Stimulated activated naive CD8-positive, alpha-beta T cell treated with anti-CD3 and anti-CD28 coated beads, Interleukin-15, Interleukin-2, amounts not matched to agents 100 U/mL and 50 U/mL, for 24 hours (primary cell): ENCODE data around the gene GMCL2.
"Not testable (repeated sequence)": the region's sequence is repeated elsewhere in the genome, so short reads cannot be mapped to it uniquely, and the experiment has no call there.

Source experiments
- ATAC-seq: fragments of 150-1000 bp; cut with Tn5 transposase; one replicate; pipeline ENCODE4 v1.10.0; 2021
- DNase-seq: peaks from one replicate; pipeline ENCODE4 v3.0.0; 2021

Gene GMCL2, protein sequence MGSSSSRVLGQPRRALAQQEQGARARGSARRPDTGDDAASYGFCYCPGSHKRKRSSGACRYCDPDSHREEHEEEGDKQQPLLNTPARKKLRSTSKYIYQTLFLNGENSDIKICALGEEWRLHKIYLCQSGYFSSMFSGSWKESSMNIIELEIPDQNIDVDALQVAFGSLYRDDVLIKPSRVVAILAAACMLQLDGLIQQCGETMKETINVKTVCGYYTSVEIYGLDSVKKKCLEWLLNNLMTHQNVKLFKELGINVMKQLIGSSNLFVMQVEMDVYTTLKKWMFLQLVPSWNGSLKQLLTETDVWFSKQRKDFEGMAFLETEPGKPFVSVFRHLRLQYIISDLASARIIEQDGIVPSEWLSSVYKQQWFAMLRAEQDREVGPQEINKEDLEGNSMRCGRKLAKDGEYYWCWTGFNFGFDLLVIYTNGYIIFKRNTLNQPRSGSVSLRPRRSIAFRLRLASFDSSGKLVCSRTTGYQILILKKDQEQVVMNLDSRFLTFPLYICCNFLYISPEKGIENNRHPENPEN

DNA sequence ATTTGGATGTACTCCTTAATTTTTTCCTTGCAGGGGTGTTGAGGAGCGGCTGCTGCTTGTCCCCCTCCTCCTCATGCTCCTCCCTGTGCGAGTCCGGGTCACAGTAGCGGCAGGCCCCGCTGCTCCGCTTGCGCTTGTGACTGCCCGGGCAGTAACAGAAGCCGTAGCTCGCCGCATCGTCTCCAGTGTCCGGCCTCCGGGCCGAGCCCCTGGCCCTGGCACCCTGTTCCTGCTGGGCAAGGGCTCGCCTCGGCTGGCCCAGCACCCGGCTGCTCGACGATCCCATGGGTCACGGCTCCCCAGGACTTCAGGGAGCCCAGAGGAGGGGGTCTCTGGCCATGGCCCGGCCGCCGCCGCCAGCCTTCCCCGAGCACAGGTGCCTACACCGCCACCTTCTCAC lies at the start of gene GMCL2:
GMCL2 (minus strand) TSS at position 358 of the 400 bp plus-strand sequence; CDS start at position 286, 72 bp downstream.
- no peak for ATAC-seq
- no peak for DNase-seq

GRCh38 chr5:178236679-178237078 lies 49.5 kb upstream of the GMCL2 start:
- no peak for ATAC-seq
- DNase-seq: no peak

GRCh38 chr5:178236126-178236525 lies 49.0 kb upstream of the GMCL2 start:
- DNase-seq (no peak), ATAC-seq (no peak)

GRCh38 chr5:178235588-178235974 lies 48.4 kb upstream of the GMCL2 start:
- ATAC-seq: no peak

DNA sequence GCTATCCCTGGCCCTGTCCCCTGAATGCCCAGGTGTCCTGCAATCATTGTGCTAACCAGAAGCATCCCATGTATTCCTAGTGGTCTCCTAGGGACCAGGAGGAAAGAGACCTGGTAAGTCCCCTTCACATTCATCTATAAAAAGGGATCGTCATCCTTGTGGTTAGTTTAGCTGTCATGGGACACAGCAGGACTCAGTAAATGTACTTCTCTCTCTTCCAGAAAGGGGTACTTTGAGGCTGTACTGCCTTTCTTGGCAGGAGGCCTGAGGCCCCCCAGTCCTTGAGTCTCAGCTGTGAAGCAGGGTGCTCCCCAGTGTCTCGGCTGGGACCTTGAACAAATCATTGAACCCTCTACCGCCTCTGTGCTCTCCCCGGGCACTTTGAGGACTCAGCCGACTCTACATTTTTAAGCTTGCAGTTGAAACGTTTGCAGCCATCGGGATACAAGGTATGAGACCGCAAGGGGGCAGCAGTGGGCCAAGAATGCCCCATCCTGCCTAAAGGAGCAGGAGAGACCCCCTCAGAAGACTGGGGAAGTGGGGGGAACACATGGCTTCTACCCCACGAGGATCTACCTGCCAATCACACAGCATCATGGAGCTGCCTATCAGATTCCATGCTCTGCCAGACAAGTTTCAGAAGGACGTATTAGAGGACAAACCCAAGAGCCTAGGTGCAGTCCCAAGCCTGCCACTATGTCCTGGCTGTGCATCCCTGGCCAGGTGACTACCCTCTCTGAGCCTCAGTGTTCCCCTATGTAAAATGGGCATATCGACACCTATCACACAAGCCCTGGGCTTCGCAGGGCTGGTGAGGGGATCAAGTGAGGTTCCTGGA lies 47.8 kb upstream of the GMCL2 start:
- DNase-seq: peak; percentile 91
- peak; percentile 26 for ATAC-seq

More at GRCh38 chr5:178235588-178235974, 48.4 kb upstream of the GMCL2 start:
- DNase-seq: no peak

DNA sequence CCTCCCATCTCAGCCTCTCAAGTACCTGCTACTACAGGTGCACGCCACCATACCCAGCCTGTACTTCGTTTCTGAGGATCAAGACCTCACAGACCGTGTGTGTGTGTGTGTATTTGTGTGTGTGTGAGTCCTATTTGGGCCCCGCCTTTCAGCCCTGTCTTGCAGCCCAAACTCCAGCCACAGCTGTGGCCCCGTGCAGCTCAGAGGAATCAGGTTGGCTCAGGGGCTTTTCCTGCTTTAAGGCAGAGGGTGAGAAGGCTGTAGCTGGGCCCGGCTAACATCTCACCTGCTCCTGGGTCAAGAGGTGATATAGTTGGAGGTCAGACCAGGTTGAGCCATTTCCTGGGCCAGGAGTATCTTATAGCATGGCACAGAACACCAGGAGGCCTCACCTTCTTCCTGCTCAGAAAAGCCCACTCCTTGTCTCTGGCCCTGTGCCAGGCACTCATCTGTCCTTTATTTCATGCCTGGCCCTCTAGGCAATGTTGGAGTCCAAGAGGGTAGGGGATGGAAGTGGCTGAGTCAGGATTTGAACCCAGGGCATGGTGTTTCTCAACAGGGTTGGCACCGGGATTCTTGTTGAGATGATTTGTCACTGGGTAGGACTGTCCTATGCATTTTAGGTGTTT lies 47.1 kb upstream of the GMCL2 start:
- no peak for DNase-seq
- no peak for ATAC-seq

DNA sequence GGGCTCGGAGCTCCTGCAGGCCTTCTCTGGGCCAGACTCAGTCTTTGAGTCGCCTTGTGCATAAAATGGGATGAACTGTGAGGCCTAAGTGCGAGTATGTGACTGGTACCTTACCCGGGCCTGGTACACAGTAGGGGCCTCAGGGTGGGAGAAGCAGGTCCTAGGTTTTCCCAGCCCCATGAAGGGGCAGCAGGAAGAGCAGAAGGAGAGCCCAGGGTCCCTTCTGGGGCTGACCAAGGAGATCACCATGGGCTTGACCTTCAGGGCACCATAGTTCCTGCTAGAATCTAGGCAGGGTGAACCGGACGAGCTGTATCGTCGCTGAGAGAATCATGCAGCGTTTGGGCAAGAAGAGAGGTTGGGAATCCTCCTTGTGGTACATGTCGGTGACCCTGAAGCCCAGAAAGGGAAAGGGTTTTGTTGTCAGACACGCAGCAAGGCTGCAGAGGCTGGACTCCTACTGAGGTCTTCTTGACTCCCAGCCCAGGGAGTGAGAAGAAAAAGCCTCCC lies 45.8 kb upstream of the GMCL2 start:
- ATAC-seq: no peak
- no peak for DNase-seq

- DNase-seq (peak; percentile 79), ATAC-seq (peak; percentile 69)
Measured at GRCh38 chr5:178232124-178232919, 45.2 kb upstream of the GMCL2 start, which contains the start of gene PHYKPL. Gene PHYKPL, minus strand, starts transcription at chr5:178232802. Its CDS starts 252 bp downstream, at chr5:178232550.

DNA sequence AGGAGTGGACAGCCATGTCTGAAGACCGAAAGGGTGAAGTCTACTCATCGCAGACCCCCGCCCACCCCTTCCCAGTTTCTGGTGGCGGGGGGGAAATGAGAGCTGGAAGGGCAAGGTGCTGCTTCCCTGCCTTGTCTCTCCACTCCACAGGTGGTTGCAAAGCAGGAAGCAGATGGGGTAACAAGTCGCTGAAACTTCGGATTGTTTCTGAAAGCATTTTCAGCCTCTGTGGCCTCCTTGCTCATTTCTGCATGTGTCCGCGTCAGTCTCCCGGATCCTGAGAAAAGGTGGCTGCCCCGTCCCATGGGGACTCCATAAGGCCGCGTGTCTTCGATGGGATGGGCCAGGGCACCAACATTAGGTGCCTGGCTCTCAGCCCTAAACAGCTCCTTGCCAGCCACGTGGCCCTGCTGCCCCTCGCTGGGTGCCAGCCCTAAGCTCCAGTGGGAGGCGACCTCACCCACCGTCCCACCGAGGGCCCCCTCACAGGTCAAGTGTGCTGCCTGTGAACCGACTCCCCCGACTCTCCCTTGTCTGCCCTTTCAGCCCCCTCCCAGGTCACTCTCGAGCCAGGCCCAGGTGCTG lies 44.5 kb upstream of the GMCL2 start:
- DNase-seq: no peak
- ATAC-seq: peak; percentile 4

DNA sequence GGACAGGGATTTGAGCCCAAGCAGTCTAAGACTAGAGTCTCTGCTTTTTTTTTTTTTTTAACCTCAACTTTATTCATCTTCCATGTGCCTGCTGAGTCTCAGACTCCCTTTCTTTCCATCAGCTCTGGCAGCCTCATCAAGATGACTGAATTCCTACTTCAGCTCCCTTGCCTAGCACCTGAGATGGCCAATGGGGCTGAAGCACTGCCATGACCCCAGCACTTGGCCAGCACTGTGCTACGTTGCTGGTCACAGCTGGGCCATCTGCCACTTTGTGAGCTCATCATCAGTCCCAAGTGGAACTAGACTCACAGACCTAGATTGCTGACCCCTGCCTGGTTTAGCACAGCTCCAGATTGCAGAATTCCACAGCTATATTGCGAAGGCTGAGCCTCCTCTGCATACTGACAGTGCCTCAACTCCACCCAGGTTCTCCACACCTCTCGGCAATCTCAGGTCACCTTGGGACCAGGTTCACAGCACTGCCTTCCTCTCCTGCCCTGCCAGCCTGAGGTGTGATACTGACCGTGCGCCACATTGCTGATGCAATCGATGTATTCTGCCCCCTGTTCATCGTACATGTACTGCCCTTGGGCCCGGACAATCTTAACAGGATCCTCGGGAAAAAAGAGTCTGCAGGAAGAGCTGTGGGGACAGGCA lies 43.8 kb upstream of the GMCL2 start:
- DNase-seq (no peak), ATAC-seq (no peak)

DNA sequence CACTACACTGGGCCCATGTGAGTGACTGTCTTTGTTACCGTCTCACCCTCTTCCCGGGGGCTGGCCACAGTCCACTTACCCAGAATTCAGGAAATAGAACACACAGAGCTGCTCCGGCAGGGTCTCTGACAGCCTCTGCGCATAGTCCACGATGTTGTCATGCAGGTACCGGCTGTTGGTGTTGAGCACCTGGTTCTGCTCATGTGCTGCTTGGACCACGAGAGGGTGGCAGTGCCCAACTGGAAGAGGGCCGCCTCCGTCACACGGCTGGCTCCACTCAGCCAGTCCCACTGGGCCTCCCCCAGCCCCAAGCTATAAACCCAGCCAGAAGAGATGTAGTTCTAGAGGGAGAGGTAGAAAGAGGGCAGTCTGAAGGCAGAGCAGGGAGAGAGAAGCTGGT lies 42.7 kb upstream of the GMCL2 start:
- DNase-seq (no peak), ATAC-seq (no peak)

DNA sequence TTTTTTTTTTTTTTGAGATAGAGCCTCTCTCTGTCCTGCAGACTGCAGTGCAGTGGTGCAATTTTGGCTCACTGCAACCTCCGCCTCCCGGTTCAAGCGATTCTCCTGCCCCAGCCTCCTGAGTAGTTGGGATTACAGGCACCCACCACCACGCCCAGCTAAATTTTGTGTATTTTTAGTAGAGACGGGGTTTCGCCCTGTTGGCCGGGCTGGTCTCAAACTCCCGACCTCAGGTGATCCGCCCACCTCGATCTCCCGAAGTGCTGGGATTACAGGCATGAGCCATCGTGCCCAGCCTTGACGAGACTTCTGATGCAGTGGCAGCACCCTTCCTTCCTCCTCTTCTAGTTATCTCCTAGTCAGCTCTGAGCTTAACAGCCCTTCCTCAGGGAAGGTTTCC lies 41.9 kb upstream of the GMCL2 start:
- DNase-seq, ATAC-seq: not testable (repeated sequence)

DNA sequence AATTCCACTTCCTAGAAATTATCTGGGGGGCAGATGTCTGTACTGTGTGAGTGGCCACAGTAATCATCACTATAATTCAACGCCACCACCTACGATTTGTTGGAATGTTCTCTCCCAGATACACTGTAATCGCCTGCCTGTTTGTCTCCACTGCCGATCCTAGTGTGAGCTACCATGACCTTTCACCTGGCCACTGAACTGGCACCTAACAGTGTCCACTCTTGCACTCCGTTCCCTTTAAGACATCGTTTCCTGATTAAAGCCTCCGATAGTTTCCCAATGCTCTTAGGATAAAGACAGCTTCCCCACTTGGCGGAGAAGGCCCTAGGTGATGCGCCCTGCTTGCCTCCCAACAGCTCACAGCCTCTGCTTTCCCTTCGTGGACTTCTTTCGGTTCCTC lies 41.4 kb upstream of the GMCL2 start:
- no peak for DNase-seq
- ATAC-seq: no peak

DNA sequence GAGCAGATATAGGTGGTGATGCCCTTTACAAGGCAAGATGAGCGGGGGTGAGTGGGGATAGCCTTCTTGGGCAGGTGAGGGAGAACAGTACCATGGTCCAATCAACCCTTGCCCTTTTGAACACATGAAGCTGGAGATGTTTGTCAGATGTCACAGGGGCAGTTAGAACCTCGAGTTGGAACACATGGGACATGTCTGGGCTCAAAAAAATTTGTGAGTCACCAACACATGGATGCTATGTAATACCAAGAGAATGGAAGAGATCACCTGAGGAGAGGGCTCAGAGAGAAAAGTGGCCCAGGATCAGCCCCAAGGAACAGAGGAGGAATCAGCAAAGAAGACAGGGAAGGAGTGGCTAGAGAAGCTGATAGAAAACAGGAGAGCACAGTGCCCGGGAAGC lies 40.8 kb upstream of the GMCL2 start:
- DNase-seq: no peak
- no peak for ATAC-seq

GRCh38 chr5:178227138-178227659 lies 40.0 kb upstream of the GMCL2 start:
- no peak for ATAC-seq
- DNase-seq: no peak

- DNase-seq: no peak
- no peak for ATAC-seq
Measured at GRCh38 chr5:178225174-178225573, 38.0 kb upstream of the GMCL2 start.

DNA sequence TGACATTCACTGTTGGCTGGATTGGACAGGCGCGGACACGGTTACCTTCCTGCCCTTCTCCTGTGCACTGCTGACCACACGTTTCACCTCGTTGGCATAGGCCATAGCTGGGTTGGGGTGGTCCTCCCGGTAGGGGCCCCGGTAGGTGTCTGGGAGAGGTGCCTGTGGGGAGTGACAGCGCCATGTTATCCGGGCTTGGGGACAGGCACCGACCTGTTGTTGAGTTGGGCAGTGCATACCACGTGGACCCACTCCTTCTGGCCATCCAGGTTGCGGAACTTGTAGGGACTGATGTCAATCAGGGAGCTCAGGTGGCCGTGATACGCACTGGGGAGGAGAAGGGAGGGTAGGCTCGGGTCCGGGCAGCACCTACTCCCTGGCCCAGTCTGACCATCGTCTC lies 37.2 kb upstream of the GMCL2 start:
- DNase-seq: no peak
- ATAC-seq: no peak

DNA sequence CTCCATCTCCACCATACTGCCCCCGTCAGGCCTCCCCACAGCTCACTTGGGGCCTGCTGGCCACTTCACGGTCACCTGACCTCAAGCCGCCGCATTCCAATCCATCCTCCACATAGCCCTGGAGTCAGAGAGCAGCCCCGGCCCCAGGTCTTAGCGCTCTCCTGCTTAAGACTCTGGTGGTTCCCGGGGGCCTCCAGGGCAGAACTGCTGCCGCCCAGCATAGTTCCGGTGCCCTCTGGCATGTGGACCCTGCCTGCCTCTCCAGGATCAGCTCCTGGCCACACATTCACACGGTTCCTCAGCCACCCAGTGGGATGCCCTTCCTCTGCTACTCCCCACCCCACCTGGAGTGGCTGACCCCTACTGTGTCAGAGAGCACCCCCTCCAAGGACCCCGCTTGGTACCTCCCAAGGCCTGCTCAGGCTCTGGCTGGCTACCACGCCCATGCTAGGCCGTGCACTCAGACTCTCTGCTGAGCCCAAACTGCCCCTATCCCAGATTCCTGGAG lies 36.7 kb upstream of the GMCL2 start:
- ATAC-seq (peak; percentile 20), DNase-seq (no peak)

DNA sequence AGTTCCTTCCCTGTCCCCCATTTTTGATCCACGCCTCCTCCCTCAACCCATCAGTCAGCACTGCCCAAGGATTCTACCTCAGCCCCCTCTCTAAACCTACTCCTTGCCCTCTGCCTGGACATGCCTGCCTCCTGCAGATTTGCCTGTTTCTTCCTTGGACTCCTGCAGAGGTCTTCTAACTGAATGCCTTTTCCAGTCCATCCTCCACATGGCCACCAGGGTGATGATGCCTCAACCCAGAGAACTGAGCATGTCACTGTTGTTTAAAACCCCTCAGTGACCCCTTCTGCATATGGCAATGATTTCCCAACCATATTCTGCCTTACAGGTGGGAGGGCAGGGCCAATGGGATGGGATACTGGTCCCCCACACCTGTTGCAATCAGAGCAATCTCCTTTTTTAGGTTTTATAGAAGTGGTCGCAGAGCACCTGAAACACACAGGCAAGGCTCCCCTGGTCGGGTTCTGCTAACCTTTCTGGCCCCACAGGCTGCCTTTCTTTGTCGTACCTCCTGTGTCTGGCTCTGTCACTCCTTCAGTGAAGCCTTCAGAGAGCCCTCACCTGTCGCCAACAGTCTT lies 36.1 kb upstream of the GMCL2 start:
- DNase-seq (no peak), ATAC-seq (no peak)

DNA sequence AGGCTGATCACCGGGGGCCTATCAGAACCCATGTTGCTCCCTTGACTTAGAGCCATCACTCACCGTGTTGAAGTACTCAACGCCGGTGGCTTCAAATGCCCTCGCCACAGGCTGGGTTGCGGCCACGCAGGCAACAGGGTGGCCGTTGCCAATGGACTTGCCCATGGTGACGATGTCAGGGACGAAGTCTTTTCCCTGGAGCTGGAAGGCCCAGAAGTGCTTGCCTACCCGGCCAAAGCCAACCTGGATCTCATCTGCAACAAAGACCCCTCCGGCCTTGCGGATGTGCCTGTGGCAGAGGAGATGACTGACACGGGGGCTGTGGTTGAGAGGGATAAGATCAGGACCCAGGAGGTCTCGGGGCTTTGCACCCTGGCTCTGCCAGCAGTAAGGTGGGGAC lies 35.1 kb upstream of the GMCL2 start:
- DNase-seq (no peak), ATAC-seq (no peak)
